HG03045 (cell line): ENCODE results near the gene PAFAH1B2.
"Not testable (repeated sequence)": the region's sequence is repeated elsewhere in the genome, so short reads cannot be mapped to it uniquely, and the experiment has no call there.

ENCODE experiments used
- ATAC-seq: cut with Tn5 transposase; IDR thresholded peaks from one replicate; pipeline ENCODE4 v1.9.1; 2021; ENCODE audit warnings: mild to moderate bottlenecking, moderate library complexity; ENCODE audit not compliant: unreplicated experiment

Gene PAFAH1B2

DNA sequence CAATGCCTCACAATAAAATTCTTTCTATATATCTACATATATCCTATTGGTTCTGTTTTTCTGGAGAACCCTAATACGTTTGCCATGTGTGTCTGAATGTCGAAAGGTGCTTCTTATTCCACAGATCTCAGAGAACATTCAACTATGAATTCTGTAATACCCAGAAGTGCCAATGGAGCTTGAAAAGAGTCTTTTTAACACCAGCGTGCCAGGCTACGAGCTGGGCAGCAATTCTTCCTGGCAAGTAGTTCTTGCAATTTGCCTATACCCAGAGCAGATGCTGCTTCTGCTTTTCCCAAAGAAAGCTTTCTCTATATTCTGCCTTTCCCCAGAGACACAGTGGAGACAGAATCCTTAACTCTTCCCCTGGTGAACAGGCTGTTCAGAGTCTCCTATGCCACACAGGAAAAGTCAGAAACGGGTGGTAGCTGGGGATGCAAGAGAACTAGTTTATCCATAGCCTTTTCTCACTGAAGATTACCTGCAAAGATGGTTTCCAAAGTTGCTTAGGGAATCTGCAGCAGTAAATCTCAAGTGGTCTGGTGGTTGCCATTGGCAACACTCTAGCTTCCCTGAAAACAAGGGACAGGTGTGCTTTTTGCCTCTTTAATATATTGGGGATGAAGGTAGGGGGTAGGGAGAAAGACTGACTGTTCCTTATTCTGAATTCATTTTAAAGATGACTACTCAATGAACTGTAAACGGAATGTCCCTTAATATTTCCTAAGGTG is 16.8 kb upstream of the PAFAH1B2 start:
- no peak for ATAC-seq

GRCh38 chr11:117128289-117128688 is 15.8 kb upstream of the PAFAH1B2 start:
- ATAC-seq, result no peak

GRCh38 chr11:117130396-117130795 is 13.7 kb upstream of the PAFAH1B2 start:
- not testable (repeated sequence) for ATAC-seq

GRCh38 chr11:117130879-117131278 is 13.2 kb upstream of the PAFAH1B2 start:
- ATAC-seq, result no peak

GRCh38 chr11:117134431-117134830 is 9.7 kb upstream of the PAFAH1B2 start:
- no peak for ATAC-seq

- not testable (repeated sequence) for ATAC-seq
Measured at GRCh38 chr11:117134979-117135378, 9.1 kb upstream of the PAFAH1B2 start.

DNA sequence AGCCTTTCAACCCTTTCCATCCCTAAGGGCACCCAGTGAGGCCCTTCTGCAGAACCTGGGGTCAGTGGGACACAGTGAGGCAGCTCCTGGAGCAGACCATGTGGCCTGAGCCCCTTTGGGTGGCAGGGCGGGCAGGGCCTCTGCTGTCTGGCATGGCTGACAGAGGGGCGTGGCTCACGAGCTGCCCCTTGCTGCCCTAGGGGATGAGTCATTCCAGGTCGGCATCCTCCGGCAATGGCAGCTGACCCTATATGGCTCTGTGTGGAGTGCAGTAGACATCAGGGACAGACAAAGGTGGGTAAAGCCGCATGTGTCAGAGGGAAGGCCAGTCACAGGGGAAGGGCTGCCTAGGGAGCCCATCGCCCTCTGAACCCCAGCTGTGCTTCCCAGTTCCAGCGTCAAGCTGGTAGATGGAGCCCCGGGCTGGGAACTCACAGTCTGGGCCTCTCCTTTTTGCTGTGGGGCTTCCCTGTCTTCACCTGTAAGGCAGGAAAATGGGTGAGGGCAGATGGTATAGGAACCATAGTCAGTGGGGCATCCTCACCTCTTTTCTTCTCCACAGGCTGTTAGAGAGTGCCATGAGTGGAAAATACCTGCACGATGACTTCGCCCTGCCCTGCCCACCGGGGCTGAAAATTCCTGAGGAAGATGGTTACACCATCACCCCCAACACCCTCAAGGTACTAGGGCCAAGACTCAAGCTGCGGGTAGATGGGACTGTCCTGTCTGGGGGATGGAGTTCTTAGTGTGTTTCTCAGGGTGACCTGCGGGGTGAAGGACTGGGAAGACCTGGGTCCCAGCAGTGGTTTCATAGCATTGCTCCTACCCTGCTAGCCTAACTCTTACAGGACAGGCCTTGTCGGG is 6.6 kb upstream of the PAFAH1B2 start:
- not testable (repeated sequence) for ATAC-seq

GRCh38 chr11:117143390-117143789 is 697 bp upstream of the PAFAH1B2 start:
- ATAC-seq, result no peak

DNA sequence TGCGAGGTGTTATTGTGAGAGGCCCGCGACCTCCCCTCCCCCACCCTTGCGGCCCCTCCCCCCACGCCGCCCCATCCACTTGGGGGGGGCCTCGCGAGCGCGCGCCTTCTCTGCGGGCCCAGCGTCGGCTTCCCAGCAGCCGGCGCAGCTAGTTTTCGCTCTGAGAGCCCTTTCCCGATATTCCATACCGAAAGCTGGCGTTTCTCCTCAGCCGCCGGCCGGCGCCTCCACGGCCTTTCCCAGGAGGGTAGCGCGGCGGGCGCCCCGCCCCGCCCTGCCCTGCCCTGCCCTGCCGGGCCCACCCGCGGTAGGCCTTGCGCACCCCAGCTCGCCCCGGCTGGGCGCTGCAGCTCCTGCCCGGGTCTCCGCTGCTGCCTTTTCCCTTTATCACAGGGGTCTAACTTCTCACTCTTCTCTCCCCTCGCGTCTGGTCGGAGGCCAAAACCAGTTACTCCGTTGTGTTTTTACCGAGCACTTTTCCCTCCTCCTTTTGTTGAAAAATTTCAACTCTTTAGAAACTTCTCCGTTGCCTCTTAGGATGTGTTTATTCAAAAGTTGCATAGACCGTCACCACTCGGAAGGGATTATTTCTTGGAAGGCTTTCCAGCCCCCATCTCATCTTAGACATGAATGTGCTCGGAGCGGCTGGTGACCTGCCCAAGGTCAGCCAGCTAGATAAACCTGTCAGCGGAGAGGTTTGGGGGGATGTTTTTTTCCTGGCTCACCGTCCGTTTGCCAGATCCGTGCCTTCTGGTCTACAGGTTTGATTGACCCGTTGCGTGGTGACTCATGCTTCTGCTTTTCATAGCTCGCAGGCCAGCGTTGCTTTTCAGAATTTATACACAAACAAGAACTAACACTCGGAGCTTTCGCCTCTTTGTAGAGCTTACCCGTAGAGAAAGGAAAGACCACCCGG is 648 bp downstream of the PAFAH1B2 start:
- ATAC-seq, result peak; percentile 49

- ATAC-seq, result no peak
Measured at GRCh38 chr11:117145393-117145761, 1.3 kb downstream of the PAFAH1B2 start.

DNA sequence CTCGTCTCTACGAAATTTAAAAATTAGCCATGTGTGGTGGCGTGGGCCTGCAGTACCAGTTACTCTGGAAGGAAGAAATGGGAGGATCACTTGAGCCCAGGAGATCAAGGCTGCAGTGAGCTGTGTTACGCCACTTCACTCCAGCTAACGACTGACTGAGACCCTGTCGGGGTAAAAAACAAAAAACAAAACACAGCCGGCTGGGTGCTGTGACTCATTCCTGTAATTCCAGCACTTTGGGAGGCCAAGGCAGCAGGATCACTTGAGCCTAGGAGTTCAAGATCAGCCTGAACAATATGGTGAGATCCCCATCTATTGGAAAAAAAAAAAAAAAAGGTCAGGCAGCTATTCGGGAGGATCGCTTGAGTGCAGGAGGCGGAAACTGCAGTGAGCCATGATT is 2.4 kb downstream of the PAFAH1B2 start:
- ATAC-seq, result no peak

DNA sequence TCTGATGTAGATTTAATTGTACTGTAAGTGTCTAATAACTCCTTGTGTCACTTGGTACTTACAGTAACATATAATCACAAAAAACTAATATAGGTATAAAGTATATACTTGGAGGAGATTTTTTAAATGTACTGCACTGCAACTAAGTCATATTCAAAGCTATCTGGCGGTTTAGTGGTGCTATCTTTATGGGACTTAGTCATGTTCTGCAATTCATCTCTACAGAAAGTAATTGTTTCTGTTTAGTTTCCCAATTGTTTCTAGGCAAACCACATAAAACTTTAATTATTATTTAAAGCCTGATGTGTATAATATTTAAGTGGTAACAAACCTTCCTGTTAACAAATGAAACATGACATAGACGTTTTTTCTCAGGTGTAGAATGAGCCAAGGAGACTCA is 8.0 kb downstream of the PAFAH1B2 start:
- no peak for ATAC-seq

DNA sequence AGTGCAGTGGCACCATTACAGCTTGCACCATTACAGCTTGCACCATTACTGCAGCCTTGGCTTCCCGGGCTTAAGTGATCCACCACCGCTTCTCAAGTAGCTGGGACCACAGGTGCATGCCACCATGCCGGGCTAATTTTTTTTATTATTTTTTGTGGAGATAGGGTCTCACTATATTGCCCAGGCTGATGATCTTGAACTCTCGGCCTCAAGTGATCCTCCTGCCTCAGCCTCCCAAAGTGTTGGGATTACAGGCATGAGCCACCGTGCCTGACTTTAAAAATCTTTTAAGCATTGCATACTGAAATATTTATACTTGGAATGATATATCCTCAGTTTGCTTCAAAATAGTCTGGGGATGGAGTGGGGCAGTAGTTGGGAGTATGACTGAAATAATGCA is 10.4 kb downstream of the PAFAH1B2 start:
- ATAC-seq, result no peak

- ATAC-seq, result no peak
Measured at GRCh38 chr11:117157507-117157906, 13.4 kb downstream of the PAFAH1B2 start.

DNA sequence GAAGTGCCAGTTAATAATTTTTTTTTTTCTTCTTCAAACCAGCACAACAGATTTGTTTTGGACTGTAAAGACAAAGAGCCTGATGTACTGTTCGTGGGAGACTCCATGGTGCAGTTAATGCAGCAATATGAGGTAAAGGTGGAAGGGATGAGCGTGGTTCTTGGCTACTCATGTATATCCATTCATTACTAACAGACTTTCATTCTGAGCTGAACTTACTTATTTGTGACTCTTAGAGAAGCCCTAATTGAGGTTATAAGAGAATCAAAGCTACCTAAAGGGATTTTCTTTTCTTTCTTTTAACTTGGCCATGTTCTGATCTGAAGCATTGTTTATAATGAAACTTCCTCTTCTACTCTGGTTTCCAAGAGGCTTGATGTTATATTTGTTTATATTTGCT is 15.8 kb downstream of the PAFAH1B2 start:
- ATAC-seq, result no peak

GRCh38 chr11:117160826-117161225 is 16.7 kb downstream of the PAFAH1B2 start:
- no peak for ATAC-seq

GRCh38 chr11:117166491-117166890 is 22.4 kb downstream of the PAFAH1B2 start:
- ATAC-seq, result no peak

- ATAC-seq, result no peak
Measured at GRCh38 chr11:117169736-117170135, 25.6 kb downstream of the PAFAH1B2 start.

DNA sequence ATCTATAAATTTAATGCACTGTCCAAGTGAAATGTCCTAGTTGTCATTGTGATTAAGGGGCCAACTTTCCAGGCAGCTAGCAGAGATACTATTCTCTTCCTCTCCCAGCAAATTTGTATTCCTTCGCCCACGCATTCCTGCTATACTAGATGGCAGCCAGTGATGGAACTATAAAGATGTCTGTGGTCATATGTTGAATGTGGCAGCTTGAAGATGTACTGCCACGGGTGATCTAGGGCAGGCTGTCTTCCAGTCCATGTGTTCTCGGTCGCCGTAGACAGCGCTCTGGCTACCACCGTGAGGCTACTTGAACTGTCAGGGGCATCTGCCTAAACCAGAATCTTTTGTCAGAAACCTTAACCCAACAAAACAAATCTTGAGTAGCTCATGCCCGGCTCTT is 26.1 kb downstream of the PAFAH1B2 start:
- no peak for ATAC-seq

DNA sequence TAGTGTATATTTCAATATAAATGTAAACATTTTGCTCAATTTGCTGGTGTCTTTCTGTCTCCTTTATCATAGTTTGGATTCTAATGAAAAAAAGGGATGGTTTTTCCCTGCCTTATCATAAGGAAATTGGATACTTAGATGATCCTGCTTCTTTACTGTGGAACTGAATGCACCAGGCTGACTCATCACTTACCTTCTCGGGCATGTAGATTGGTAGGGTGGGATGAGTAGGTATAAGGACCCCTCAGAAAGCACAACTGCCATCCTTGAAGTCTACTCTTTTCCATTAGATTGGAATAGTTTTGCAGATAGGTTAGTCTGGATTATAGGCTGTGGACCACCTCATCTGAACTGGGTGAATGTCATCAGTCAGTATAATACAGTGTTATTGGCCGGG is 26.9 kb downstream of the PAFAH1B2 start:
- ATAC-seq, result no peak

DNA sequence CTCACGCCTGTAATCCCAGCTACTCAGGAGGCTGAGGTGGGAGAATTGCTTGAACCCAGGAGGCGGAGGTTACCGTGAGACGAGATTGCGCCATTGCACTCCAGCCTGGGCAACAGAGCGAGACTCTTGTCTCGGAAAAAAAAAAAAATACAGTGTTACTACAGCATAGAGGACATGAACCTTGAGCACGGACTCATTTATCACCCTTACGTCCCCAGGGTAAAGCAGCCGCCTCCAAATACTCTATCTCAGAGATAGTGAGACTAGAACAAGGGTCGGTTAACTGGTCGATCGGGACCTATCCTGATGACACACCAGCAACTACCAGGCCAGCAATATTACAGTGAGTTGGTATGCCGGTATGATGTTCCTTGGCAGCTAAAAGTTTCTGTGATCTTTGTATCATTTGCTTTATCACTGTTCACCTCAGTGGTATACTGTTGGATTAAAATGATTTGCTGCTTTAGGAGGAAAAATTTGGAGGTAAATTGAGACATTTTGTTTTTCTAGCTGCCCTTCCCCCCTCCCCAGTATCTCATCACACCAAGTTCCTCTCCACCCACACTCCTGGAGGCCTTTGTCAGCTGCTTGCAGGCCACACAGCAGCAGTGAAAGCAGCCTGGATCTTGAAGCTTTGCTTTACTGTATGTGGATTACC is 27.4 kb downstream of the PAFAH1B2 start:
- ATAC-seq, result no peak
